Mucosa of descending colon (tissue), 3 donors: ENCODE results near the gene UQCR10. TPM values are rescaled to one million over a fixed set of nuclear protein-coding genes. Genes with fewer than 3 reads are reported as not detected.

Source experiments
- ATAC-seq: fragments of 200-7000 bp; cut with Tn5 transposase; one replicate; pipeline ENCODE4 v1.9.1; 2020; ENCODE audit warnings: mild to moderate bottlenecking, moderate library complexity
- DNase-seq, 3 donors: peaks; one replicate each; pipeline ENCODE4 v3.0.0-alpha.2; 2020
- H3K36me3 ChIP-seq: fragments of 200-600 bp; one replicate; pipeline ENCODE4 v1.8.0; 2021; ENCODE audit warnings: low read depth, mild to moderate bottlenecking
- H3K4me1 ChIP-seq: fragments of 200-600 bp; one replicate; pipeline ENCODE4 v1.8.0; 2021; ENCODE audit warnings: low read depth, mild to moderate bottlenecking
- H3K4me3 ChIP-seq: fragments of 200-600 bp; one replicate; pipeline ENCODE4 v1.8.0; 2021; ENCODE audit warnings: mild to moderate bottlenecking
- H3K9me3 ChIP-seq: fragments of 200-600 bp; one replicate; pipeline ENCODE4 v1.8.0; 2021; ENCODE audit warnings: mild to moderate bottlenecking
- CTCF ChIP-seq: fragments of 200-600 bp; IDR thresholded peaks from one replicate; pipeline ENCODE4 v1.8.0; 2022; ENCODE audit warnings: antibody characterized with exemption, mild to moderate bottlenecking
- intact Hi-C, 2 donors: fragments of 100-400 bp; cut with DNase I in 1 of 2; cut with micrococcal nuclease in 1 of 2; formaldehyde crosslinking; loops; one replicate each; pipeline versions ENCODE4 v1.11.0 to v1.11.1; 2022; cut with DNase I, micrococcal nuclease
- total RNA-seq, 3 donors: library from RNA; stranded (reverse); fragmentation: NEBNext Ultra II Directional in 2 of 3; extraction: Animal tissue kit (Norgen Biotek cat#: 25700) in 2 of 3; gene quantifications; one replicate each; pipeline versions ENCODE4 v1.2.1 to v1.2.4, GENCODE V29; 2021 to 2023
- donor health status: DM: no; HTN: no; CAD: no; lungs with moderate emphysema.
- donor health status: DM: no; HTN: no; CAD: no.
- donor health status: DM: no; HTN: yes; CAD: no.

UQCR10 gene
- total RNA-seq, 3 donors from 2014 or later = 102 to 178 (median 154) TPM

- ATAC-seq (peak; percentile 78), DNase-seq (peak in 2 of 3 donors; percentile 33 to 41)
- H3K36me3 ChIP-seq = no peaks in the 10 kb centered on the region
- no peaks in the 10 kb centered on the region for H3K4me1 ChIP-seq
- H3K9me3 ChIP-seq = no peaks in the 10 kb centered on the region
- intact Hi-C loops = no loop called here
- no peak for TF ChIP-seq CTCF
- H3K4me3 ChIP-seq = no peak overlapping the region
Observed at GRCh38 chr22:29733362-29734201, 33.6 kb upstream of the UQCR10 start.

- intact Hi-C loops = no loop called here
- no peaks in the 10 kb centered on the region for H3K9me3 ChIP-seq
- no peaks in the 10 kb centered on the region for H3K36me3 ChIP-seq
- ATAC-seq (no peak), DNase-seq (no peak)
- no peaks in the 10 kb centered on the region for H3K4me1 ChIP-seq
- TF ChIP-seq CTCF = no peak
- no peak overlapping the region for H3K4me3 ChIP-seq
Observed at GRCh38 chr22:29734406-29734805, 32.8 kb upstream of the UQCR10 start.

- intact Hi-C loops = no loop called here
- no peaks in the 10 kb centered on the region for H3K36me3 ChIP-seq
- ATAC-seq = no peak
Observed at GRCh38 chr22:29734838-29735237, 32.3 kb upstream of the UQCR10 start.

GRCh38 chr22:29735416-29735815 is 31.8 kb upstream of the UQCR10 start:
- no peaks in the 10 kb centered on the region for H3K4me1 ChIP-seq
- no peak for TF ChIP-seq CTCF
- H3K4me3 ChIP-seq = no peak overlapping the region
- DNase-seq (no peak), ATAC-seq (no peak)
- intact Hi-C loops = no loop called here
- H3K9me3 ChIP-seq = no peaks in the 10 kb centered on the region
- no peaks in the 10 kb centered on the region for H3K36me3 ChIP-seq

More at GRCh38 chr22:29734838-29735237, 32.3 kb upstream of the UQCR10 start:
- DNase-seq = no peak
- no peak for TF ChIP-seq CTCF
- H3K4me3 ChIP-seq = no peak overlapping the region
- no peaks in the 10 kb centered on the region for H3K4me1 ChIP-seq
- H3K9me3 ChIP-seq = no peaks in the 10 kb centered on the region

- Histone ChIP-seq H3K9me3 (no peaks in the 10 kb centered on the region), H3K4me3 (no peak overlapping the region), H3K4me1 (no peaks in the 10 kb centered on the region), H3K36me3 (no peaks in the 10 kb centered on the region)
- DNase-seq (no peak), ATAC-seq (no peak)
- no peak for TF ChIP-seq CTCF
- intact Hi-C loops = no loop called here
Observed at GRCh38 chr22:29737251-29738117, 29.7 kb upstream of the UQCR10 start.
